Measurements from ENCODE around the gene FRMPD1. TPM values are rescaled to one million over a fixed set of nuclear protein-coding genes. Genes with fewer than 3 reads are reported as not detected.

The FRMPD1 gene
- total RNA-seq, 4 donors from 2014 or later = 12.9 to 23.9 (median 16.2) TPM

GRCh38 chr9:37625036-37625757 is 25.6 kb upstream of the FRMPD1 start:
- DNase-seq (ENCODE audit: low spot score in 2 of 2) = no peak
- H3K4me3 ChIP-seq (ENCODE audit: low read depth, poor library complexity, severe bottlenecking) = no peak overlapping the region
- 79 to 83% methylated on average over 5 of the region's 5 CpGs for WGBS, 2 donors
- TF ChIP-seq POLR2A (IDR thresholded peaks at IDR 0.05) (no peak), CTCF (IDR thresholded peaks at IDR 0.05) (no peak)
- intact Hi-C loops (cut with DNase I; ENCODE audit: low total_unique reads) = no loop called here

- TF ChIP-seq POLR2A (IDR thresholded peaks at IDR 0.05) (no peak), CTCF (IDR thresholded peaks at IDR 0.05) (no peak)
- 78 to 89% methylated on average over 12 of the region's 12 CpGs for WGBS, 2 donors
- DNase-seq (ENCODE audit: low spot score in 2 of 2) = no peak
- no peak overlapping the region for H3K4me3 ChIP-seq (ENCODE audit: low read depth, poor library complexity, severe bottlenecking)
- intact Hi-C loops (cut with DNase I; ENCODE audit: low total_unique reads) = no loop called here
Observed at GRCh38 chr9:37625758-37626147, 25.0 kb upstream of the FRMPD1 start.

GRCh38 chr9:37626708-37627292 is 24.0 kb upstream of the FRMPD1 start:
- no peak for DNase-seq (ENCODE audit: low spot score in 2 of 2)
- WGBS, 2 donors = 31 to 41% methylated on average over 5 of the region's 5 CpGs
- H3K4me3 ChIP-seq (ENCODE audit: low read depth, poor library complexity, severe bottlenecking) = no peak overlapping the region
- intact Hi-C loops (cut with DNase I; ENCODE audit: low total_unique reads) = no loop called here
- TF ChIP-seq CTCF (IDR thresholded peaks at IDR 0.05) (no peak), POLR2A (IDR thresholded peaks at IDR 0.05) (no peak)

- TF ChIP-seq CTCF (IDR thresholded peaks at IDR 0.05) (no peak), POLR2A (IDR thresholded peaks at IDR 0.05) (no peak)
- intact Hi-C loops (cut with DNase I; ENCODE audit: low total_unique reads) = no loop called here
- 89 to 90% methylated on average over 4 of the region's 4 CpGs for WGBS, 2 donors
- no peak overlapping the region for H3K4me3 ChIP-seq (ENCODE audit: low read depth, poor library complexity, severe bottlenecking)
- DNase-seq (ENCODE audit: low spot score in 2 of 2) = no peak
Observed at GRCh38 chr9:37632479-37632878, 18.3 kb upstream of the FRMPD1 start.

GRCh38 chr9:37635808-37636207 is 14.9 kb upstream of the FRMPD1 start:
- no peak overlapping the region for H3K4me3 ChIP-seq (ENCODE audit: low read depth, poor library complexity, severe bottlenecking)
- DNase-seq (ENCODE audit: low spot score in 2 of 2) = no peak
- intact Hi-C loops (cut with DNase I; ENCODE audit: low total_unique reads) = no loop called here
- TF ChIP-seq CTCF (IDR thresholded peaks at IDR 0.05) (no peak), POLR2A (IDR thresholded peaks at IDR 0.05) (no peak)
- 83 to 84% methylated on average over 15 to 16 of the region's 16 CpGs for WGBS, 2 donors
